Retina (tissue), 1 donor: ENCODE measurements around the gene YIPF1.
"Not testable (repeated sequence)": the region's sequence is repeated elsewhere in the genome, so short reads cannot be mapped to it uniquely, and the experiment has no call there.

Source experiments
- DNase-seq: peaks from one replicate; pipeline ENCODE4 v3.0.0-alpha.2; 2016

YIPF1 gene

GRCh38 chr1:53837924-53838653 lies 51.5 kb downstream of the YIPF1 start, which contains the start of gene NDC1:
Gene NDC1, minus strand, starts transcription at chr1:53838296. Its CDS starts 35 bp downstream, at chr1:53838261.
- DNase-seq: peak; percentile 100

DNA sequence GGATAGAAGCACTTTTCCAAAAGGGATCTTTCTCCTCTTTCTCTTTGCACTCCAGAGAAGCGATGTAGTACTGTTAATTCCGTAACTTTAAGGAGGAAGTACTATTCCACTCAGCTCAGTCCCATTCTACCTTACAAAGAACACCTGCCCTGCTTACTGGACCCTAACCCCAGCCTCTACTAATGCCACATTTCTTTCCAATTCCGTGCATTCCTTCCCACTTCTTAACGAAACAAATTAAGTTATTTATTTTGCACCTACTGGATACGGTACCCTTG lies 52.0 kb downstream of the YIPF1 start:
- DNase-seq: no peak

GRCh38 chr1:53835491-53835890 lies 54.1 kb downstream of the YIPF1 start:
- no peak for DNase-seq

- DNase-seq: no peak
Observed at GRCh38 chr1:53834776-53835175, 54.8 kb downstream of the YIPF1 start.

GRCh38 chr1:53833393-53833792 lies 56.2 kb downstream of the YIPF1 start:
- DNase-seq: no peak

- no peak for DNase-seq
Observed at GRCh38 chr1:53826367-53826766, 63.2 kb downstream of the YIPF1 start.

DNA sequence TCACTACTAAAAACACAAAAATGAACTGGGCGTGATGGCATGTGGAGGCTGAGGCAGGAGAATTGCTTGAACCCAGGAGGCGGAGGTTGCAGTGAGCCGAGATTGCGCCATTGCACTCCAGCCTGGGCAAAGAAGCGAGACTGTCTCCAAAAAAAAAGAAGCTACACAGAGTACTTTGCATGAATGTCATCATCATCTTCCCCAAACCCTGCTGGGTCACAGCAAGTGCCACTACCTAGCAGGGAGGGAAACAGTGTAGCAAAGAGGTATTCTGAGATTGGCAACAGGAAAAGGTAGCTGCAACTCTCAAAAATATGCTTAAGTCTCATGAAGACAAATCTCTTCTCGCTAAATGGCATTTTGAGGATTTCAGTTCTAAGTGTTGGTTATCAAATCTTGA lies 64.3 kb downstream of the YIPF1 start:
- DNase-seq: no peak

- DNase-seq: no peak
Observed at GRCh38 chr1:53822931-53823330, 66.7 kb downstream of the YIPF1 start.

DNA sequence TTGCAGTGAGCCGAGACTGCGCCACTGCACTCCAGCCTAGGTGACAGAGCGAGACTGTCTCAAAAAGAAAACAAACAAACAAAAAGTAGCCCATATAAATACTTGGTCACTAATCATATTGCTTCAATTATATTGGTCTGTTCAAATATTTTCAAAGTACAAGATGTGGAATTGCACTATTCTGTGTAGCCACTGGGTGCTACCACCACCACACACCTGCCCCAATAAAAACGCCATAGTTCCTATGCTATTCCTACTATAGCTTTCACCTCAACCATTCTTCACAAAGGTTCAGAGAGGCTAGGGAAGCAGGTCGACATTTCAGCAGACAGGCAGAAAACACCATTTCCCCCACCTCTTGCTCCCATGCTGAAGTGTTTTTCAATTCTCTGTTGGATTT lies 68.2 kb downstream of the YIPF1 start:
- DNase-seq: no peak

GRCh38 chr1:53819387-53819786 lies 70.2 kb downstream of the YIPF1 start:
- no peak for DNase-seq

- not testable (repeated sequence) for DNase-seq
Observed at GRCh38 chr1:53816584-53816983, 73.0 kb downstream of the YIPF1 start.

GRCh38 chr1:53815484-53815883 lies 74.1 kb downstream of the YIPF1 start:
- not testable (repeated sequence) for DNase-seq

DNA sequence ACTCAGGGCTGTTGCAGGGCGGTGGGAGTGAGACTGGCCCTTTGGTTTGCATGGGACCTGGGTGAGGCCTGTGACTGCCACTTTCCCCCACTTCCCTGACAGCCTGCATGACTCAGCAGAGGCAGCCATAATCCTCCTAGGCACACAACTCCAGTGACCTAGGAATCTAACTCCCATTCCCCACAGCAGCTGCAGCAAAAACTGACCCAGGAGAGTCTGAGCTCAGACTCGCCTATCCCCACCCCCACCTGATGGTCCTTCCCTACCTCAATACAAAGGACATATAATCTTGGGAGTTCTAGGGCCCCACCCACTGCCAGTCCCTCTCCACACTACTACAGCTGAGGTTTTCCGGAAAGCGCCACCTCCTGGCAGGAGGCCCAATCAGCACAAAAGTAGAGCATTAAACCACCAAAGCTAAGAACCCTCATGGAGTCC lies 78.2 kb downstream of the YIPF1 start:
- DNase-seq: no peak

GRCh38 chr1:53810497-53810896 lies 79.1 kb downstream of the YIPF1 start:
- no peak for DNase-seq

DNA sequence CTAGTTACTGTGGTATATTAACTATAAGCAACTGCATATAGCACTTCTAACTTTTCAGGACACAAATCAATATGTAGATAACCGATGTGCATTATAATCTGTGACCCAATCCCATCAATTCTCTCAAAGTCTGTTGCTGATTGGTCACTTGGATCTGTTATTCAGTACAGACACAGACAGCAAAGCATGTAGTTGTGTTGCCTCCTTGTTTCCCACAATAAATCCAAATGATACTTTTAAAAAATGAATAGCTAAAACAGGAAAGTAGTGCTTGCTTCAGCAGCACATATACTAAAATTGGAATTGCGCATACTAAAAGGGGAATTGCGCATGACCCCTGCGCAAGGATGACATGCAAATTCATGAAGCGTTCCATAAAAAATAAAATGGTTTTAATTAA lies 79.6 kb downstream of the YIPF1 start:
- DNase-seq: no peak

GRCh38 chr1:53807916-53808315 lies 81.7 kb downstream of the YIPF1 start:
- DNase-seq: no peak

- no peak for DNase-seq
Observed at GRCh38 chr1:53804791-53805505, 84.6 kb downstream of the YIPF1 start.

DNA sequence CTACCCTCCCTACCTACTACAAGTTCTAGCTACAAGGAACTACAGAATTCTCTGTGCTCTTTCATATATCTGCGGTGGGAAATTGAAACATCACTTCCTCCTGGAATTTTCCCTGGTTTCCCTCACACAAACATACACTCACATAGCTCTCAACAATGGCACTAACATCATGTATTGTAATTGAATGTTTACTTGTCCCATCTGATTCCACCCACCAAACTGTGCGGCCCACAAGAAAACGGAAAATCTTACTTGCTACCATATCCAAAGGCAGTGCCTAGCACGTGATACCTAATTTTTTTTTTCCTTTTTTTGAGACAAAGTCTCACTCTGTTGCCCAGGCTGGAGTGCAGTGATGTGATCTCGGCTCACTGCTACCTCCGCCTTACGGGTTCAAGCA lies 85.4 kb downstream of the YIPF1 start:
- DNase-seq: no peak
